ENCODE measurements around the gene PASK.

DNA sequence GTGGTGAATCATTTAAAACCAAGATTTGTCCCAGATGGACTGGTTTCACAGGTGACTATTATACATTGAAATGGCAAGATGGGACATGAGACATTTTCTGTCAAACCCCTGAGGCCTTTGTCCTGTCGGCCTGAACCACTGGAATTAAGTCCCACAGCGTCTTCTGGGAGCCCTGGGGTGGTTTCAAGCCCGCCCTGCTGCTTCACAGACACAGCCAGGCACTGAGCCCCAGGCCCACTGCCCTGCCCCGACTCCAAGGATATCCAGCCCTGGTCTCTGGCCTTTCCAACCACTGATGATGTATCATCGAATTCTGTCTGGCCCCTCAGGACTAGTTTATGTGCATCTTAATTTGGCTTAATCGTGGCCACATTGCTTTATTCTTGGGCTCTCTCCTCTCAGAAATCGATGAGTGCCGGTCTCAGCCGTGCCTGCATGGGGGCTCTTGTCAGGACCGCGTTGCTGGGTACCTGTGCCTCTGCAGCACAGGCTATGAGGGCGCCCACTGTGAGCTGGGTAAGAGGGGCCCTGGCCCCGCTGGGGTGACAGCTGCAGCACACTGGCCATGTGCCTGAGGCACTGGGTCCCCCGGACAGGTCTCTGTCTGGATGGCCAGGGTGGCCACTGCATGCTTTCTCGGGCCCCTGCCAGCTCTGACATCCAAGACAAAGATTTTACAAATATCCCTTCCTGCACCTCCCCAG, 86.7 kb downstream of the PASK start:
- TF ChIP-seq, protein P1, sequence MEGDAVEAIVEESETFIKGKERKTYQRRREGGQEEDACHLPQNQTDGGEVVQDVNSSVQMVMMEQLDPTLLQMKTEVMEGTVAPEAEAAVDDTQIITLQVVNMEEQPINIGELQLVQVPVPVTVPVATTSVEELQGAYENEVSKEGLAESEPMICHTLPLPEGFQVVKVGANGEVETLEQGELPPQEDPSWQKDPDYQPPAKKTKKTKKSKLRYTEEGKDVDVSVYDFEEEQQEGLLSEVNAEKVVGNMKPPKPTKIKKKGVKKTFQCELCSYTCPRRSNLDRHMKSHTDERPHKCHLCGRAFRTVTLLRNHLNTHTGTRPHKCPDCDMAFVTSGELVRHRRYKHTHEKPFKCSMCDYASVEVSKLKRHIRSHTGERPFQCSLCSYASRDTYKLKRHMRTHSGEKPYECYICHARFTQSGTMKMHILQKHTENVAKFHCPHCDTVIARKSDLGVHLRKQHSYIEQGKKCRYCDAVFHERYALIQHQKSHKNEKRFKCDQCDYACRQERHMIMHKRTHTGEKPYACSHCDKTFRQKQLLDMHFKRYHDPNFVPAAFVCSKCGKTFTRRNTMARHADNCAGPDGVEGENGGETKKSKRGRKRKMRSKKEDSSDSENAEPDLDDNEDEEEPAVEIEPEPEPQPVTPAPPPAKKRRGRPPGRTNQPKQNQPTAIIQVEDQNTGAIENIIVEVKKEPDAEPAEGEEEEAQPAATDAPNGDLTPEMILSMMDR (IDR thresholded peaks at IDR 0.05) = no peak
- TF ChIP-seq EZH2 (IDR thresholded peaks at IDR 0.05; ENCODE audit: borderline replicate concordance, insufficient read depth, low read depth, low read length, poor library complexity, severe bottlenecking) = no peak

All from B cell (primary cell).